ENCODE data around the gene SPAG5.

The SPAG5 gene

GRCh38 chr17:28584434-28584833 lies 14.4 kb downstream of the SPAG5 start:
- H3K27ac ChIP-seq: no peak overlapping the region
- no peak for TF ChIP-seq CTCF (conservative IDR thresholded peaks at IDR 0.05)
- no peak for TF ChIP-seq ZFX (IDR thresholded peaks at IDR 0.05)

- no peak overlapping the region for H3K27ac ChIP-seq
- no peak for TF ChIP-seq ZFX (IDR thresholded peaks at IDR 0.05)
- no peak for TF ChIP-seq CTCF (conservative IDR thresholded peaks at IDR 0.05)
Measured at GRCh38 chr17:28582513-28582912, 16.3 kb downstream of the SPAG5 start.

GRCh38 chr17:28580959-28581358 lies 17.9 kb downstream of the SPAG5 start:
- no peak overlapping the region for H3K27ac ChIP-seq
- TF ChIP-seq ZFX (IDR thresholded peaks at IDR 0.05) (no peak), CTCF (conservative IDR thresholded peaks at IDR 0.05) (no peak)

GRCh38 chr17:28579526-28579925 lies 19.3 kb downstream of the SPAG5 start:
- H3K27ac ChIP-seq: no peak overlapping the region
- TF ChIP-seq ZFX (IDR thresholded peaks at IDR 0.05): no peak
- TF ChIP-seq CTCF (conservative IDR thresholded peaks at IDR 0.05): no peak

GRCh38 chr17:28578246-28579195 lies 20.3 kb downstream of the SPAG5 start:
- TF ChIP-seq CTCF (conservative IDR thresholded peaks at IDR 0.05) (no peak), ZFX (IDR thresholded peaks at IDR 0.05) (no peak)
- no peak overlapping the region for H3K27ac ChIP-seq

GRCh38 chr17:28577466-28577824 lies 21.4 kb downstream of the SPAG5 start:
- peak overlapping the region; percentile 71 for H3K27ac ChIP-seq
- TF ChIP-seq ZFX (IDR thresholded peaks at IDR 0.05): no peak
- no peak for TF ChIP-seq CTCF (conservative IDR thresholded peaks at IDR 0.05)

GRCh38 chr17:28576758-28577465 lies 21.9 kb downstream of the SPAG5 start, which contains the start of gene ALDOC:
TSS of gene ALDOC (minus strand) at chr17:28576895. CDS start at chr17:28575532, 1,363 bp downstream.
- H3K27ac ChIP-seq: peak within 1 kb of the TSS; percentile 71
- TF ChIP-seq ZFX (IDR thresholded peaks at IDR 0.05): no peak

- H3K27ac ChIP-seq: peak overlapping the region; percentile 71
Measured at GRCh38 chr17:28576016-28576415, 22.8 kb downstream of the SPAG5 start.
